ENCODE results near the gene COBL.

DNA sequence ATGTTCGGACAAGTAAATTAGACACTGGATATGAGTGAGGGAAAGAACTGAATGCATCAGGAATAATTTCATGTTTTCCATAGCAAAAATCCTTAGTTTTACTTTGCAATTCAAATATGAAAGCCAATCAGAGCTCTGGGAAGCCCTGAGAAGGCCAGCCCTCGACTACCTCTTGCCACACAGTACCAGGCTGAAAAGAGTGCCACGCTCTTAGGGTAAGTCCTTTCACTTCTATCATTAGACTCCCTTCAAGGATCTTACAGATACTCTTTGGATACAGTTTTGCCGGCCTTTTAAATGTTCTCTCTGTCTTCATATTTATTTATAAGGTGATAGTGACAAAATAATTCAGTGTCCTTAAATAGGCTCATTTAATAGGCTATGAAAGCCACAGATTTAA, 1.9 kb downstream of the COBL start:
- no peak for TF ChIP-seq CTCF (IDR thresholded peaks at IDR 0.05)
- no peak for TF ChIP-seq POLR2A (IDR thresholded peaks at IDR 0.05)
- TF ChIP-seq POLR2AphosphoS5 (IDR thresholded peaks at IDR 0.05) = no peak

Data from prostate gland (tissue), 2 donors.